HG02763 (cell line): Measurements from ENCODE around the gene CD1B.
"Not testable (repeated sequence)": the region's sequence is repeated elsewhere in the genome, so short reads cannot be mapped to it uniquely, and the experiment has no call there.

Experiments
- ATAC-seq: cut with Tn5 transposase; IDR thresholded peaks from one replicate; pipeline ENCODE4 v1.9.1; 2021; ENCODE audit warnings: mild to moderate bottlenecking, moderate library complexity; ENCODE audit not compliant: unreplicated experiment

Gene CD1B

GRCh38 chr1:158329300-158329699 is 2.0 kb downstream of the CD1B start:
- no peak for ATAC-seq

- no peak for ATAC-seq
These were observed 2.9 kb downstream of the CD1B start for GRCh38 chr1:158328426-158328825.

- ATAC-seq = no peak
These were observed 3.9 kb downstream of the CD1B start for GRCh38 chr1:158327481-158327880.

- ATAC-seq = no peak
These were observed 6.9 kb downstream of the CD1B start for GRCh38 chr1:158324395-158324794.

GRCh38 chr1:158323866-158324265 is 7.5 kb downstream of the CD1B start:
- ATAC-seq = no peak

GRCh38 chr1:158311066-158311465 is 20.3 kb downstream of the CD1B start:
- no peak for ATAC-seq

GRCh38 chr1:158310623-158311022 is 20.7 kb downstream of the CD1B start:
- ATAC-seq = no peak

GRCh38 chr1:158295791-158296190 is 35.5 kb downstream of the CD1B start:
- ATAC-seq = no peak

- no peak for ATAC-seq
These were observed 40.9 kb downstream of the CD1B start for GRCh38 chr1:158290321-158290844.

- ATAC-seq = no peak
These were observed 41.5 kb downstream of the CD1B start, which contains the start of gene CD1C for GRCh38 chr1:158289811-158290210. Gene CD1C (plus strand): TSS chr1:158289923. CDS start chr1:158290065, 142 bp downstream.

- ATAC-seq = no peak
These were observed 44.4 kb downstream of the CD1B start for GRCh38 chr1:158286941-158287346.

- no peak for ATAC-seq
These were observed 44.8 kb downstream of the CD1B start for GRCh38 chr1:158286487-158286886.

GRCh38 chr1:158285756-158286241 is 45.5 kb downstream of the CD1B start:
- ATAC-seq = peak; percentile 68

- ATAC-seq = peak; percentile 40
These were observed 47.4 kb downstream of the CD1B start for GRCh38 chr1:158283965-158284364.

- ATAC-seq = not testable (repeated sequence)
These were observed 48.9 kb downstream of the CD1B start for GRCh38 chr1:158282421-158282820.
